NCI-H526 treated with DMSO at 0.1 percent for 48 hours (cell line): ENCODE data around the gene DAPP1.
"Not testable (repeated sequence)": the region's sequence is repeated elsewhere in the genome, so short reads cannot be mapped to it uniquely, and the experiment has no call there.

ENCODE experiments used
- DNase-seq: peaks from one replicate; lab custom pipeline; 2025; lab: John Stamatoyannopoulos, UW

Gene DAPP1, protein sequence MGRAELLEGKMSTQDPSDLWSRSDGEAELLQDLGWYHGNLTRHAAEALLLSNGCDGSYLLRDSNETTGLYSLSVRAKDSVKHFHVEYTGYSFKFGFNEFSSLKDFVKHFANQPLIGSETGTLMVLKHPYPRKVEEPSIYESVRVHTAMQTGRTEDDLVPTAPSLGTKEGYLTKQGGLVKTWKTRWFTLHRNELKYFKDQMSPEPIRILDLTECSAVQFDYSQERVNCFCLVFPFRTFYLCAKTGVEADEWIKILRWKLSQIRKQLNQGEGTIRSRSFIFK

DNA sequence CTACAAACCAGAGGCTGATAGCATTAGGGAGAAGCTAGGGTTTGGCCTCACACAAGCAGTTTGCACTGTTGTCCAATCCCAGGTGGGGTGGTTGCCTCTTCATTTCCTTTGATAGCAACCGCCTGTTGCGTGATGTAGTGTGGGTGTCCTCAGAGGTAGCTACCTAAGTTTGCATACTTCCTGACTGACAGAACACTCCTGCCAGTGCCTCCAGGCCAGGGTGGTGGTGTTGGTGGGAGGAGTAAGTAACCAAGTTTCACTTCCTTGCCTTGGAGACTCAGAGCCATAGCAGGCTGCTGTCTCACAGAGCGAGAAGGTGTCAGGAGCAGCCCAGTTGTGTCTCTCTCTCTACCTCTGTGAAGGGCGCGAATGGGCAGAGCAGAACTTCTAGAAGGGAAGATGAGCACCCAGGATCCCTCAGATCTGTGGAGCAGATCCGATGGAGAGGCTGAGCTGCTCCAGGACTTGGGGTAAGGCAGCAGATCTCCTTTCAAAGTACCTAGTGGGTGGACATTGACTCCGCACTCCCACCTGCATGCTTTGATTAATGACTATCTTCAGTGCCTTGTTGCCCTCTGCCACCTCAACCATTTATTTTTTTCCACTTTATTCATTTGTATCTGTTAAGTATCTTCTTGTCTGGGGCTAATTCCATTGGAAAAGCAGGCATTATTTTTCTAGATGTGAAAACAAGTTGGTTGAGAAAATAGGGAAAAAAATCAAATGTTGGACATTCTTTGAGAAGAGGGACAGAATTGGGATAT is at the start of gene DAPP1:
DAPP1 (plus strand) TSS at position 283 of the 764 bp plus-strand sequence; CDS start at position 370, 87 bp downstream.
- DNase-seq, result no peak

GRCh38 chr4:99770842-99771241 is 45.8 kb upstream of the DAPP1 start:
- DNase-seq, result not testable (repeated sequence)

DNA sequence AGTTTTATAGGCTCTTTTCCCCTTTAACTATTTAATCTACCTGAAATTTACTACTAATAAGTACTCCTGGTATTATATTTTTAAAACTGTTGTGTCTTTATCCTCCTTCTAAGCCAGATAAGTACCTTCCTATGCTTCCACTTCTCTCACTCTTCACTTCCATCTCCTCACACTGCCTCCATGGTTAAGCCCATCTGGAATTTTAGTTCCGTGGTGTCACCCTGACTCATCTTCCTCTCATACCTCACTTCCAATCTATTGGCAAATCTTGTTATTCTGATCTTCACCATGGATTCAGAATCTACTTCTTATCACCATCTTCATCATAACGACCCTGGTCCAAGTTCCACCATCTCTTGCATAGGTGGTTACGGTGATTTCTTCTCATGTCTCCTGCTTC is 32.7 kb upstream of the DAPP1 start:
- no peak for DNase-seq

DNA sequence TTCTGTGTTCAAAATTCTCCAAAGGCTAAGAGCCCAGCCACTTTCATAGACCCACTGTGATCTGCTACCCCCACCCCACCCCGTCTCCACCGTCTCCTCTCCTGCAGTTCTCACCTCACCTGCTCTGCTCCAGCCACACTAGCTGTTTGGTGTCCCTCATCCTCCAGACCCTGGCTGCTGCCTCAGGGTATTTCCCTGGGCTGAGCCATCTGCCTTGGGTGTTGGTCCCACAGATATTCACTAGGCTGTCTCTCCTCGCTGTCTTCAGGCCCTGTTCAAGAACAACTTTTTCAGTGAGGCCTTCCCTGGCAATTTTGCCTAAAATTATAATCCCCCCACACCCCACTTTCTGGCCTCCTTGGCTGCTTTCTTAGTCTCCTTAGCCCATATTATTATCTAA is 31.8 kb upstream of the DAPP1 start:
- DNase-seq, result no peak

DNA sequence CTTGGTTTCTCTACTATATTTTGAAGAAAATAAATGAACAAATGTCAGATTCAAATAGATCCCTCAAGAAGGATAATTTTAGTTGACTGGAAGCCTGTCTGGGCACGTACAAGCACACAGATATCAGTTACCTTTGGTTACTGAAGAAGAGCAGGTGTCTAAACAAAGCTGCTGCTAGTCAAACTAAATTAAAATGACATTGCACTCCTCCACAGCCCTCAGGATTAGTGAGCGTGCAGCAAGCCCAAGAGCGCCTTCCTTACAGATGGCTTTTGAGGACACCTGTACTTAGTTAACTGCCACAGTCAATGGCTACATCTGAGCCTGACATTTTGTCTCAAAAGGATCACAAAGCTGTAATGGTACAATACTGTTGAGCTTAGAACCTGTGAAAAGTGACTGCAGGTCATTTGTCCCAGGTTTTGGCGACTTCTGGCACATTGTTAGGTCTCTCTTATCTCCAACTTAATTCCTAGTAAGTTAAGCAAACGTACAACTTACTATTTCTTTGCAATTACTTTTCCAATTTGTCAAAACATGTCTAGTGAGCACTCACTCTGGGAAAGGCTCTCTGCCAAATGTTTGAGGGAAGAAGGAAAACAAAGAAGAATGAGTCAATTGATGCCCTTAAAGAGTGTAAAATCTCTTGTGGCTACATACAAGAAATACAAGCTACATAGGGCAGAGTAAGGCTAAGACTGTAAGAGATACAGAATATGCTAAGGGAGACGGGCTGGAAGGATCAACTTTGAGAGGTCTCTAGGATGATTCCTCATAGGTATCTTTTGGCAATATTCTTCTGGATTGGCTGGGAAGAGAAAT is 25.6 kb upstream of the DAPP1 start:
- peak; percentile 87 for DNase-seq

- DNase-seq, result no peak
Observed at GRCh38 chr4:99800332-99801004, 16.2 kb upstream of the DAPP1 start.

DNA sequence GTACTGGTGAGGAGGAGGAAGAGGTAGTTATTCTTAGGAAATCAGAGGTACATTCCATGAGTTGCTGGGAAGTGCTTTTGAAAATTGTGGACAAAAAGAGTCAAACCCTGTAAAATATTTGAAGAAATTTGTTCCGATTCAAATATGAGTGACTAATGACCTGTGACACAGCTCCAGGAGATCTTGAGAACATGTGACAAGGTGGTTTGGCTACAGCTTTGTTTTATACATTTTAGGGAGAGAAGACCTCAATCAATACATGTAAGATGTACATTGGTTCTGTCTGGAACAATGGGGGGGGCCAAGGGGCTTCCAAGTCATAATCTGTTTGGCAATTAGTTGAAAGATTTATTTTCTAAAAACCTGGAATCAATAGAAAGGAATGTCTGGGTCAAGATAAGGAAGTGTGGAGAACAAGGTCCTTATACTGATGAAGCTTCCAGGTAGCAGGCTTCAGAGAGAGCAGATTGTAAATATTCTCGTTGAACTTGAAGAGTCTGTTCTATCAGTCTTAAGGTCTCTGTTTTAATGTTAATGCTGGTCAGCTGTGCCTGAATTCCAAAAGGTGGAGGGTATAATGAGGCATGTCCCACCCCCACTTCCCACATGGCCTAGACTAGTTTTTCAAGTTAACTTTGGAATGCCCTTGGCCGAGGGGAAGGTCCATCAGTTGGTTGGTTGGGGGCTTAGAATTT is 15.5 kb upstream of the DAPP1 start:
- no peak for DNase-seq

DNA sequence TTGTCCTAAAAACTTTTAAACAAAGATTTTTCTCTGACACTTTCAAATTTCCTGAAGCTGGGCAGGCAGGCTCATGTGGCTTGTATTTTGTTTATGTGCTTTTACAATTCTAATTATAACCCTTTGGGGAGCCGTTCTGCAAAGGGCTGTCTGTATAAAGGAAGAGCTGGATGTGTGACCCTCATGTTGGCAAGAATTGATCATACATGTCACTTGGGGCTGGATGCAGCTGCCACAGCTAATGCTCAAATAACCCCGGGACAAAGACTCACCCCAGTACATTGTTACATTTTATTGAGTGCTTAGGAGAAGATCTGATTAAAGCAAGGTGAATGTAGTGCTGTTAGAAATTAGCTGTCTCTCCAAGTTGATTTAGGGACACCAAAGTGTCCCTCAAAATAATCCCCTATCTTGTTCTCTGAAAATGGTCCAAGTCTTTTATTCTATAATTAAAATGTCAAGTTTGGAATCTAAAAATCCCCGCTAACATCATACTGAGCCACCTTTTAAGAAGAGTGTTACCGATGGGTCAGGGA is 13.0 kb upstream of the DAPP1 start:
- DNase-seq, result no peak

DNA sequence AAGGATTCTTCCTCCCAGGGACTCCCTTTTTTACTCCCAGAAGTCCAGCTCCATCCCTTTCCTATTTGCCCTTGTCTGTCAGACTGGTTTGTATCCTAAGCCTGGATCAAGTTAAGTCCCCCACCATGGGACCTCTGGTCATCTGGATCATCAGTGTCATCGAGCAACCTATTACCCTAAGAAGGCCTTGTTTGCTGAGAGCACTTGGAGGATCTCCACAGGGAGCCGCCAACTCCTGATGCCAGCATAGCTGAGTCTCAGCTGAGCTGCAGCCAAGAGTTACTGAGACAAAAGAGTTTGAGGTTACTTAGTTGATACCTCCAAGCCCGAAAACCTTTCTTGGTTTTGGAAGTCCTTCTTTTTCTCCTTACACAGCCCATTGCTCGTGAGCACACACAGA is 10.1 kb upstream of the DAPP1 start:
- no peak for DNase-seq

DNA sequence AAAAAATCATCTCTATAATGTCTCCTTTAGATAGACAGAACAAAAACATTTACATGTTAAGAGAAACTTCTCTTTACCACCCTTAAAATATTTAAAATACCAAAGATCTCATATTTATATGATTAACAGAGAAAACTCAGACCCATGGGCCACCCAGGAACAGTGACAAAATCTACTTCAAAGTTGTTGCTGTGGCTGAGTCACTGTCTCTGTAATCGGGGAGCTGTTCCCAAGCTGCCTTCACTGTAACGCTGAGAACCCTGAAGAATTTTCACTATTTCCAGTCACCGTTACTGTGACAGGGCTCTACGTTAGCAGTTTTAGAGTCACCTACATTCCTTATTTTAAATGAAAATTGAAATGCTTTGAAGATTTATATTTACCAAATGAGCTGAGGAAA is 9.0 kb upstream of the DAPP1 start:
- DNase-seq, result no peak

DNA sequence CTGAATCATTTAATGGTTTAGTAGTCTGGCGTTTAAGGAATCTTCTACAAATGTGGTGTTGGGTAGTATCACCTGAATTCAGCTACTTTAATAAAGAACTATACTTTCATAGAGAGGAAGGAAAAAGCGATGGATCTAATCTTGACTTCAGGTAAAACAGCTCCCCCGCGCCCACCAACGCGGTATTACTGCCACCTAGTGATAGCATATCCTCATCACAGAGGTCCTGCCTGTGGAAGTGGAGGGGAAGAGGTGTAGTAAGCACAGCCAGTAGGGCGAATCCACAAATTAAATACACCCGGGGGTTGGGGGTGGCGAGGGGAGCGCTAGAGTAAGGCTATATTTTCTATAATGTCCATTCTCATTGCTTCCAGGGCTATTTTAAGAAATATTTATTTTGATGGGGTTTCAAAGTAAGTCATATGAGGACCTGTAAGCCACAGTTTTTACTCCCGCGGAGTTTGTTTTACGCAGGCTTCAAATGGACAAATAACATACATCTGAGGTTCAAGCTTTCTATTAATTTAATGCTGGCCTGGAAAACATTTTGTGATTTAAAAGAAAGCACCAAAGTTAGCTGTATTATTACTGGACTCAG is 8.3 kb upstream of the DAPP1 start:
- DNase-seq, result no peak

- DNase-seq, result no peak
Observed at GRCh38 chr4:99809326-99809725, 7.3 kb upstream of the DAPP1 start.

DNA sequence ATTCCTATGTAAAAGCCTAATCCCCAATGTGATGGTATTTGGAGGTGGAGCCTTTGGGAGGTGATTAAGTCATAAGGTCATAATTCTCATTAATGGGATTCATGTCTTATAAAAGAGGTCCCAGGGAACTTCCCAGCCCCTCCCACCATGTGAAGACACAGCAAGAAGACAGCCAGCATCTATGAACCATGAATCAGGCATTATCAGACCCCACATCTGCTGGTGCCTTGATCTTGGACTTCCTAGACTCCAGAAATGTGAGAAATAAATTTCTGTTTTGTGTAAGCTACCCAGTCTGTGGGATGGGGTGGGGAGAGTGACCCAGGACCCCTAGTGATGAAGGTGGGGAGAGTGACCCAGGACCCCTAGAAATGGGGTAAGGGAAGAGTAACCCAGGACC is 6.1 kb upstream of the DAPP1 start:
- no peak for DNase-seq

DNA sequence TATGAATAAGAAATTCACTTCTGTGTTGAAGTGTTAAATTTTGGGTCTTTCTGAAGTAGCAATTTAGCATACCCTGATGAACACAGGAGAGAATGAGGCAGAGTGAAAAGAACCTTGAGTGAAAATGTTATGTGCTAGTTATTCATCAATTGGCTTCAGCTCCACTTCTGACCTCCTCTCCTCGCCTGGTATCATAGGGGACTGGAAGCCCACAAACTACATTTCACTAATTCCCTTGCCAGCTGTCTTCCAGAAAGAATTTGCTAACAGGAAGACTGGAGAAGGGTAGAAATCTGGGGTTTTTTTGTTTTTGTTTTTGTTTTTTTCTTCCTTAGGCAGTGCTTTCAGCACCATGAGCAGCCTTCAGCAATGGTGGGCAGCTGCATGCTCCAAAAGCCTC is 5.5 kb upstream of the DAPP1 start:
- no peak for DNase-seq

DNA sequence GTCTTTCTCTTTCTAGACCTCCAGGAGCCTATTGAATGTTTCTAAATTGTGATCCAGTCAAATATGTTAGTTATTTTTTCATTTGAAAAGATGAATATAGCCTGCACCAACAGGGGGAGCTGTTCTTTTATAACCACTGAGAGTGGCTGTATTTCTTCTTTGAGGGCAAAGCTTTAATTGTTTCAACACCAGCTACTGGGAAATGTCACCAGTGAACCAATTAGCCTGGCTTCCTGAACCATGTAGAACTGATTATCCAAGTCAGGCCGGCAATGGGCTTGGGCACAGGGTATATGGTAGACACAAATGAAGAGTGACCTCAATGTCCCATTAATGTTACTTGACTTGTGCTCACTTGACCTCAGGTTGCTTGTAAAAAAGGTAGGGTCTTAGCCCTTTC is 4.8 kb upstream of the DAPP1 start:
- no peak for DNase-seq

GRCh38 chr4:99815597-99816011 is 1.0 kb upstream of the DAPP1 start:
- no peak for DNase-seq

DNA sequence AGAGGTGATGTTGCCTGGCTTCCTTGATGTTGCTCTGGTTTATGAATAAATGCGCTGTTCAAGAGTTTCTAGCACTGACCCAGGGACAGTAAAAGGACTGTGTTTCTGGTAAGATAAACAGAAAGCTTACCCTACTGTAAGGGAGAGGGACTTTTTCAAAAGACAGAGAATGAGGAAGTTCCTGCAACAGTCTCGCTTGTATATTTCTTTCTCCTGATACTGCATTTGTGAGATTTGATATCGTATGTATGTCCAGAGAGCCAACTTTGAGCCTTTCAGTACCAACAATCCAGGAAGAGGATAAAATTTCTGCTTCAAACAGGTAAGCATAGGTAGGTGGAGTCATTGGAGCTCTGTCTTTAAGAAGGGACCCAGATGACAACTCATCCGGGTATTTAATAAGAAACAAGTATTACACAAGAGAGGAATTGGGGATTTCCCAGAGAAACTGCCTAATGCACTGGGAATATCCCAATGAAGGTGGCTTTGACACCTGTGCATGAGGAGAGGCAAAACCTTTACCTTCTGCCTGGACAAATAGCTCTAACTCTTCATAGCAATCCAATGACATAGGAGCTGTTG is 773 bp downstream of the DAPP1 start:
- no peak for DNase-seq

- no peak for DNase-seq
Observed at GRCh38 chr4:99818661-99819060, 2.0 kb downstream of the DAPP1 start.

- no peak for DNase-seq
Observed at GRCh38 chr4:99821918-99822503, 5.4 kb downstream of the DAPP1 start.

DNA sequence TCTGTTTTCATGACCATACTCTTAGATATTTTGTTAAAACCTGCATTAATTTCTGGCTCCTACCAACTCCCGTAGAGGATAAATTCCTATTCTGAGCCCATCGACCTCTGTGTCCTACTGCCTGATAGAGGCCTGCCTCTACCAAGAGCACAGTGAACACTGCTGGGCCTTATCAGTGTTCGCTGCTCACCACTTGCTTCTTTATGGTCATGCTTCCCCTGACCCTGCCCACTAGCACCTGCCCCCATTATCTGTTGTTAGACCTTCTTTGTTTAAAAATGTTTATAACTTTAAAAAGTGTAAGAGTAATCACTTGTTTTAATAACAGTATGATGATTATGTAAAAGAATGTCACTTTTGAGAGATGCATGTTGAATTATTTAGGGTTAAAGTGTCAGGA is 6.1 kb downstream of the DAPP1 start:
- DNase-seq, result no peak
